Stimulated activated CD4-positive, alpha-beta T cell treated with anti-CD3 and anti-CD28 coated beads, Interleukin-1b, Interleukin-23, amount 100 ng/mL, for 48 hours (primary cell): ENCODE results near the gene FMOD.
A peak's percentile ranks its signal among the peaks of the same experiment; 100 is the strongest.

ENCODE experiments used
- DNase-seq: peaks from one replicate; pipeline ENCODE4 v3.0.0-alpha.2; 2020

FMOD gene

GRCh38 chr1:203360547-203361185, 9.7 kb upstream of the FMOD start:
- no peak for DNase-seq

- DNase-seq = no peak
These were observed 8.2 kb upstream of the FMOD start for GRCh38 chr1:203359010-203359571.

GRCh38 chr1:203354246-203354645, 3.3 kb upstream of the FMOD start:
- no peak for DNase-seq

GRCh38 chr1:203353486-203353885, 2.6 kb upstream of the FMOD start:
- no peak for DNase-seq

- DNase-seq = no peak
These were observed 973 bp downstream of the FMOD start for GRCh38 chr1:203349773-203350524.

GRCh38 chr1:203349166-203349565, 1.8 kb downstream of the FMOD start:
- DNase-seq = no peak

GRCh38 chr1:203346769-203347102, 4.2 kb downstream of the FMOD start:
- DNase-seq = no peak

- DNase-seq = no peak
These were observed 4.7 kb downstream of the FMOD start for GRCh38 chr1:203346060-203346768.

- DNase-seq = no peak
These were observed 6.8 kb downstream of the FMOD start for GRCh38 chr1:203343956-203344754.

- peak; percentile 45 for DNase-seq
These were observed 8.6 kb downstream of the FMOD start for GRCh38 chr1:203342192-203342940.

GRCh38 chr1:203340112-203340790, 10.7 kb downstream of the FMOD start:
- peak; percentile 61 for DNase-seq

GRCh38 chr1:203338335-203339036, 12.4 kb downstream of the FMOD start:
- DNase-seq = peak; percentile 54

GRCh38 chr1:203336097-203336496, 14.8 kb downstream of the FMOD start:
- no peak for DNase-seq

- DNase-seq = no peak
These were observed 15.4 kb downstream of the FMOD start for GRCh38 chr1:203335503-203335902.

GRCh38 chr1:203331224-203331623, 19.7 kb downstream of the FMOD start:
- DNase-seq = no peak

- DNase-seq = no peak
These were observed 22.2 kb downstream of the FMOD start for GRCh38 chr1:203328714-203329122.

- peak; percentile 55 for DNase-seq
These were observed 23.1 kb downstream of the FMOD start for GRCh38 chr1:203327684-203328457.

- DNase-seq = peak; percentile 92
These were observed 23.9 kb downstream of the FMOD start for GRCh38 chr1:203326830-203327683.
